Astrocyte (in vitro differentiated cells and primary cell): ENCODE measurements around the gene CD177. TPM values are rescaled to one million over a fixed set of nuclear protein-coding genes. Genes with fewer than 3 reads are reported as not detected.
"Not testable (repeated sequence)": the region's sequence is repeated elsewhere in the genome, so short reads cannot be mapped to it uniquely, and the experiment has no call there.

Experiments
- DNase-seq: peaks from one replicate; pipeline ENCODE4 v3.0.0-alpha.2; 2010; ENCODE audit warnings: low read depth
- FAIRE-seq: peaks from 2 replicates; lab custom pipeline; 2011; peaks lifted over from hg19 to GRCh38; lab: Jason Lieb, UNC
- H2AFZ ChIP-seq: 2 replicates; pipeline ENCODE4 v1.6.0; 2012; ENCODE audit warnings: low read depth, low read length, inconsistent platforms
- H3K27ac ChIP-seq: 2 replicates; pipeline ENCODE4 v1.5.1; 2011; ENCODE audit warnings: low read depth, low read length, inconsistent platforms
- H3K27me3 ChIP-seq: 2 replicates; pipeline ENCODE4 v1.6.0; 2011; ENCODE audit warnings: low read length, inconsistent platforms; ENCODE audit not compliant: insufficient read depth
- H3K36me3 ChIP-seq: 2 replicates; pipeline ENCODE4 v1.5.1; 2011; ENCODE audit warnings: low read length, inconsistent platforms; ENCODE audit not compliant: insufficient read depth
- H3K4me1 ChIP-seq: 2 replicates; pipeline ENCODE4 v1.5.1; 2011; ENCODE audit warnings: low read length, inconsistent platforms; ENCODE audit not compliant: insufficient read depth
- H3K4me2 ChIP-seq: 2 replicates; pipeline ENCODE4 v1.6.0; 2012; ENCODE audit warnings: low read length, inconsistent platforms
- H3K4me3 ChIP-seq: 2 replicates; pipeline ENCODE4 v1.5.1; 2011; ENCODE audit warnings: low read depth, mild to moderate bottlenecking, low read length, inconsistent platforms; ENCODE audit not compliant: insufficient read depth
- H3K79me2 ChIP-seq: 2 replicates; pipeline ENCODE4 v1.6.0; 2012; ENCODE audit warnings: mild to moderate bottlenecking, low read length, inconsistent platforms; ENCODE audit not compliant: insufficient read depth
- H3K9ac ChIP-seq: 2 replicates; pipeline ENCODE4 v1.6.0; 2012; ENCODE audit warnings: mild to moderate bottlenecking, low read length, inconsistent platforms
- H3K9me3 ChIP-seq: 2 replicates; pipeline ENCODE4 v1.5.1; 2012; ENCODE audit warnings: low read depth, mild to moderate bottlenecking, low read length, inconsistent platforms; ENCODE audit not compliant: insufficient read depth
- H4K20me1 ChIP-seq: 2 replicates; pipeline ENCODE4 v1.6.0; 2012; ENCODE audit warnings: low read length, inconsistent platforms; ENCODE audit not compliant: insufficient read depth
- H3K27ac Mint-ChIP-seq: one replicate; pipeline ENCODE4 v1.8.0; 2021; ENCODE audit warnings: mild to moderate bottlenecking, mixed read lengths; ENCODE audit not compliant: unreplicated experiment
- H3K27me3 Mint-ChIP-seq: one replicate; pipeline ENCODE4 v1.8.0; 2021; ENCODE audit warnings: low read depth, mixed read lengths; ENCODE audit not compliant: unreplicated experiment
- H3K36me3 Mint-ChIP-seq: one replicate; pipeline ENCODE4 v1.8.0; 2021; ENCODE audit warnings: low read depth, mixed read lengths; ENCODE audit not compliant: unreplicated experiment
- H3K4me1 Mint-ChIP-seq: one replicate; pipeline ENCODE4 v1.8.0; 2021; ENCODE audit warnings: low read depth, mixed read lengths; ENCODE audit not compliant: unreplicated experiment
- H3K4me3 Mint-ChIP-seq: one replicate; pipeline ENCODE4 v1.8.0; 2021; ENCODE audit warnings: mild to moderate bottlenecking, moderate library complexity, mixed read lengths; ENCODE audit not compliant: unreplicated experiment
- H3K9me3 Mint-ChIP-seq: one replicate; pipeline ENCODE4 v1.8.0; 2021; ENCODE audit warnings: mild to moderate bottlenecking, mixed read lengths; ENCODE audit not compliant: unreplicated experiment
- CTCF ChIP-seq: IDR thresholded peaks from 2 replicates; pipeline ENCODE4 v1.5.1; 2011; ENCODE audit warnings: low read depth, mild to moderate bottlenecking, inconsistent platforms, low read length, moderate library complexity; ENCODE audit not compliant: insufficient read depth
- EZH2 ChIP-seq: IDR thresholded peaks from 2 replicates; pipeline ENCODE4 v1.6.1; 2012; ENCODE audit warnings: mild to moderate bottlenecking, low read length, inconsistent platforms; ENCODE audit not compliant: insufficient read depth
- total RNA-seq: library from RNA; stranded (reverse); gene quantifications from 2 replicates; pipeline ENCODE4 v1.2.1, GENCODE V29; 2021

Gene CD177
- total RNA-seq, 1 donor from 2014 or later = not detected

GRCh38 chr19:43362745-43363144 lies 9.3 kb downstream of the CD177 start:
- Mint-ChIP-seq H3K4me1 (no peaks in the 10 kb centered on the region), H3K9me3 (peaks cover 2% of the 10 kb centered on the region), H3K4me3 (no peak overlapping the region), H3K36me3 (no peaks in the 10 kb centered on the region), H3K27me3 (peaks cover 18% of the 10 kb centered on the region), H3K27ac (no peak overlapping the region)
- no peak overlapping the region for H3K9ac ChIP-seq
- no peak overlapping the region for H3K27ac ChIP-seq
- H3K27me3 ChIP-seq = no peaks in the 10 kb centered on the region
- H3K79me2 ChIP-seq = no peaks in the 10 kb centered on the region
- no peaks in the 10 kb centered on the region for H3K36me3 ChIP-seq
- H3K4me3 ChIP-seq = no peak overlapping the region
- TF ChIP-seq CTCF = no peak
- no peak for TF ChIP-seq EZH2
- FAIRE-seq (no peak), DNase-seq (no peak)
- H3K4me2 ChIP-seq = no peak overlapping the region
- H3K9me3 ChIP-seq = no peaks in the 10 kb centered on the region
- H4K20me1 ChIP-seq = no peaks in the 10 kb centered on the region
- H2AFZ ChIP-seq = no peak overlapping the region
- no peaks in the 10 kb centered on the region for H3K4me1 ChIP-seq

DNA sequence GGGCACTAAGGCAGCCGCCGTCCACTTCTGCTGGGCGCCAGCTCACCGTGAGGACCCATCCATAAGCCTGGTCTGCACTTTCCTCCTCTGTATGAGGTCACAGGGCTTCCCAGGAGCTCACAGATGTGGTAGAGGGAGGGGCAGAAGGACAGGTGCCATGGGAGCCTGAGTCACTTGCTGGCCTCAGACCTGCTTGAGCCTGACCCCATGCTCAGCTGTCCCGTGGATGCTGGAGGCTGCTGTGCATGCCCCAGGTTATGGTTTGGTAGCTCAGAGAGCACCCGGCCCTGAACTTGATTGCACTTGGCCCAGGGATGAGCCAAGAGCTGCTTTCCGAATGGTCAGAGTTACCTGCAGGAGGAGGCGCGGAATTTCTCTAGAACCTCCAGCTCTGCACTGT lies 12.2 kb downstream of the CD177 start:
- not testable (repeated sequence) for H3K4me3 Mint-ChIP-seq, H3K36me3 ChIP-seq, H3K4me1 ChIP-seq, H3K4me2 ChIP-seq, H3K4me3 ChIP-seq, H3K9me3 Mint-ChIP-seq, H3K27me3 ChIP-seq, H3K9me3 ChIP-seq, H3K79me2 ChIP-seq, H3K9ac ChIP-seq, H3K27ac Mint-ChIP-seq, H4K20me1 ChIP-seq, H3K36me3 Mint-ChIP-seq, H3K4me1 Mint-ChIP-seq, H2AFZ ChIP-seq, FAIRE-seq, H3K27ac ChIP-seq, DNase-seq
- peaks cover 20% of the 10 kb centered on the region for H3K27me3 Mint-ChIP-seq

- H3K4me1 ChIP-seq = no peaks in the 10 kb centered on the region
- no peaks in the 10 kb centered on the region for H3K36me3 Mint-ChIP-seq
- FAIRE-seq = no peak
- no peak for DNase-seq
- no peak overlapping the region for H2AFZ ChIP-seq
- no peaks in the 10 kb centered on the region for H3K36me3 ChIP-seq
- H3K4me2 ChIP-seq = no peak overlapping the region
- no peaks in the 10 kb centered on the region for H4K20me1 ChIP-seq
- TF ChIP-seq CTCF (no peak), EZH2 (no peak)
- H3K4me3 ChIP-seq = no peak overlapping the region
- no peak overlapping the region for H3K9ac ChIP-seq
- H3K27me3 Mint-ChIP-seq = peaks cover 24% of the 10 kb centered on the region
- H3K4me1 Mint-ChIP-seq = no peaks in the 10 kb centered on the region
- no peak overlapping the region for H3K27ac Mint-ChIP-seq
- H3K4me3 Mint-ChIP-seq = no peak overlapping the region
- peaks cover 2% of the 10 kb centered on the region for H3K9me3 Mint-ChIP-seq
- H3K27me3 ChIP-seq = no peaks in the 10 kb centered on the region
- no peaks in the 10 kb centered on the region for H3K9me3 ChIP-seq
- no peak overlapping the region for H3K27ac ChIP-seq
- H3K79me2 ChIP-seq = no peaks in the 10 kb centered on the region
Observed at GRCh38 chr19:43367822-43368221, 14.3 kb downstream of the CD177 start.

DNA sequence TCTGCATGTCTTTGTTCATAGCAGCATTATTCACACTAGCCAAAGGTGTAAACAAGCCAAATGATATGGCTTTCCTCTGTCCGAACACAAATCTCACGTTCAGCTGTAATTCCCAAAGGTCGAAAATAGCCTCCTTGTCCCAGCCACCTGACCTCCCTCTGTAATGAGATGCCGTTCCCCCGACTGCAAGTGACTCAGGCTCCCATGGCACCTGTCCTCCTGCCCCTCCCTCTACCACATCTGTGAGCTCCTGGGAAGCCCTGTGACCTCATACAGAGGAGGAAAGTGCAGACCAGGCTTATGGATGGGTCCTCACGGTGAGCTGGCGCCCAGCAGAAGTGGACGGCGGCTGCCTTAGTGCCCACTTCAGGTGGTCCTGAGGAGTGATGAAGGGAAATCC lies 15.4 kb downstream of the CD177 start:
- not testable (repeated sequence) for FAIRE-seq, H3K9me3 Mint-ChIP-seq, H3K27ac ChIP-seq, H2AFZ ChIP-seq, H3K4me2 ChIP-seq, H3K4me3 ChIP-seq, H3K27ac Mint-ChIP-seq, H3K4me3 Mint-ChIP-seq, H3K36me3 Mint-ChIP-seq, DNase-seq, H4K20me1 ChIP-seq, H3K27me3 ChIP-seq, H3K9ac ChIP-seq, H3K79me2 ChIP-seq, H3K9me3 ChIP-seq, H3K36me3 ChIP-seq, H3K4me1 Mint-ChIP-seq, H3K4me1 ChIP-seq
- peaks cover 20% of the 10 kb centered on the region for H3K27me3 Mint-ChIP-seq
